Left lung (tissue), 10 donors: Measurements from ENCODE around the gene PRKG2. TPM values are rescaled to one million over a fixed set of nuclear protein-coding genes. Genes with fewer than 3 reads are reported as not detected.
A peak's percentile ranks its signal among the peaks of the same experiment; 100 is the strongest.

Source experiments
- ATAC-seq: fragments of 200-7000 bp; cut with Tn5 transposase; one replicate; pipeline ENCODE4 v1.9.1; 2020; ENCODE audit warnings: moderate library complexity
- DNase-seq, 4 donors: peaks; one replicate each; pipeline ENCODE4 v3.0.0-alpha.2; 2013 to 2020
- H3K27ac ChIP-seq, 2 donors: fragments of 200-600 bp; sonication (generic) in 1 of 2; one replicate each; pipeline versions ENCODE4 v1.5.0 to v1.8.0; 2020 to 2021
- H3K27me3 ChIP-seq, 2 donors: fragments of 200-600 bp; sonication (generic) in 1 of 2; one replicate each; pipeline versions ENCODE4 v1.5.0 to v1.8.0; 2020 to 2021
- H3K36me3 ChIP-seq, 2 donors: fragments of 200-600 bp; sonication (generic) in 1 of 2; one replicate each; pipeline versions ENCODE4 v1.5.0 to v1.8.0; 2020 to 2021
- H3K4me1 ChIP-seq, 2 donors: fragments of 200-600 bp; one replicate each; pipeline ENCODE4 v1.8.0; 2021
- H3K4me3 ChIP-seq, 2 donors: fragments of 200-600 bp; sonication (generic) in 1 of 2; one replicate each; pipeline versions ENCODE4 v1.5.0 to v1.8.0; 2020 to 2021; ENCODE audit warnings: mild to moderate bottlenecking in 1 of 2
- H3K9me3 ChIP-seq, 2 donors: fragments of 200-600 bp; sonication (generic) in 1 of 2; one replicate each; pipeline versions ENCODE4 v1.5.0 to v1.8.0; 2020 to 2021
- CTCF ChIP-seq, 2 donors: fragments of 200-600 bp; sonication (generic) in 1 of 2; IDR thresholded peaks; one replicate each; pipeline versions ENCODE4 v1.5.0 to v1.8.0; 2021; ENCODE audit warnings: antibody characterized with exemption in 2 of 2
- intact Hi-C, 2 donors: fragments of 100-400 bp; cut with DNase I; formaldehyde crosslinking; loops; one replicate each; pipeline versions ENCODE4 v1.11.2 to v1.14.2; 2022
- polyA plus RNA-seq, 6 donors: library from polyadenylated mRNA; unstranded; fragments of 120-200 nt; gene quantifications; one replicate each; pipeline ENCODE4 v1.2.1, GENCODE V29; 2013; ENCODE audit not compliant: insufficient read length in 6 of 6
- total RNA-seq, 2 donors: library from RNA; stranded (reverse); fragmentation: NEBNext Ultra II Directional; extraction: Animal tissue kit (Norgen Biotek cat#: 25700); gene quantifications; one replicate each; pipeline ENCODE4 v1.2.1, GENCODE V29; 2021
- donor health status: DM: no; HTN: yes; CAD: no.
- donor health status: DM: no; HTN: no; CAD: no.

Gene PRKG2
- total and polyA plus RNA-seq, 8 donors: 2.0 to 6.2 (median 3.4) TPM

GRCh38 chr4:81061344-81061730 lies 153.7 kb downstream of the PRKG2 start:
- H3K9me3 ChIP-seq: no peaks in the 10 kb centered on the region
- H3K4me1 ChIP-seq: no peaks in the 10 kb centered on the region
- H3K27ac ChIP-seq: no peak overlapping the region
- TF ChIP-seq CTCF (IDR thresholded peaks at IDR 0.05): no peak
- H3K4me3 ChIP-seq: no peak overlapping the region
- no peaks in the 10 kb centered on the region for H3K27me3 ChIP-seq
- no peak for ATAC-seq
- no peaks in the 10 kb centered on the region for H3K36me3 ChIP-seq
- intact Hi-C loops: no loop called here
- DNase-seq: no peak

DNA sequence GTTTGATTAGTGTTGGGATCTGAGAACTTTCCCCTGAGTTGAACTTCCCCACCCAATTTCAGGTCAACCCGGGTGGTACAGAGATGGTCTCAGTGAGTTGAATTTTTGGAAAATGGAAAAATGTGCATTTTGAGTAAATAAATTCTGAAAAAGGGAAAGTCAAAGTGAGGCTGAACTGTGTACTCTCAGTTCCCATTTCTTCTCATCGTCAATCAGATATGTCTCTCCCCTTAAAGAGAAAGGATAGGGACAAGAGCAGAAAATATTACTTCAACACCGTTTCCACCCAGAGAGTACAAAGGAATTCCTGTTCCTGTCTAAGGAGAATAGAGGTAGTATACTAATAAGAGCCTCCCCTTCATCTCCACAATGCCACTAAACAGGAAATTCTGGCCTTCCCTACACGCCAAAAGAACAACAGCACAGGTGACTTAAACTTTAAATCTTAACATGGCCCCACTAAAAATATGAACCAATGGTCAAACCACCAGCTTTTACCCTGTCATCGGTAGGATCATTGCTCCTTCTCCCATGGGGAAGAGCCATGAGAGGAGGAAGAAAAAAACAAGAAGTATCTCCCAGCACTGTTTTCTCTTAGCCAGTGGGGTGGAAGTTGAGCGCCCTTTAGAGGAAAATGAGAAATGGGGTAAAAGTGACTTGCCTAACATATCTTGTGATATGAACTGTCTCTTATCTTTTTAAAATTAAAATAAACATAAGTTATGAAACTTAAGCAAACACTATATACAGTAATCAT lies 154.3 kb downstream of the PRKG2 start:
- H3K4me3 ChIP-seq: no peak overlapping the region
- no peaks in the 10 kb centered on the region for H3K36me3 ChIP-seq
- H3K4me1 ChIP-seq: no peaks in the 10 kb centered on the region
- intact Hi-C loops: no loop called here
- TF ChIP-seq CTCF (IDR thresholded peaks at IDR 0.05): no peak
- H3K27me3 ChIP-seq: no peaks in the 10 kb centered on the region
- ATAC-seq (no peak), DNase-seq (no peak)
- H3K27ac ChIP-seq: no peak overlapping the region
- no peaks in the 10 kb centered on the region for H3K9me3 ChIP-seq

DNA sequence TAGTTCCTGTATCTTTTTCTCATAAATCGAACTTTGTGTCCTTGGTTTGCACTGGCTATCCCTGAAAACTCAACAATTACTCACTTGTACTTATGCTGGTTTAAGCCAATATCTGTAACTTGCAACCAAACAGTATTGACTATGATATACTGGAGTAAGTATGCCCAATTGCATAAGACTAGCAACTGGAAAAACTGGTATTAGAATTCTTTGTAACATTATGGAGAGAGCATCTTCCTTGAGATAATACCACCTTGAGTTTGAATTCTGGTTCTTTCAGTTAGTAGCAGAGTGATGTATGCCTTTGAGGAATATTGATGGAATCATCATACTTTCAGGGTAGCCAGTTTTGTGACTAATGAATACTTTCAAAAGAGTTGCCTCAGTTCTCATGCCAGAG lies 156.4 kb downstream of the PRKG2 start:
- TF ChIP-seq CTCF (IDR thresholded peaks at IDR 0.05): no peak

DNA sequence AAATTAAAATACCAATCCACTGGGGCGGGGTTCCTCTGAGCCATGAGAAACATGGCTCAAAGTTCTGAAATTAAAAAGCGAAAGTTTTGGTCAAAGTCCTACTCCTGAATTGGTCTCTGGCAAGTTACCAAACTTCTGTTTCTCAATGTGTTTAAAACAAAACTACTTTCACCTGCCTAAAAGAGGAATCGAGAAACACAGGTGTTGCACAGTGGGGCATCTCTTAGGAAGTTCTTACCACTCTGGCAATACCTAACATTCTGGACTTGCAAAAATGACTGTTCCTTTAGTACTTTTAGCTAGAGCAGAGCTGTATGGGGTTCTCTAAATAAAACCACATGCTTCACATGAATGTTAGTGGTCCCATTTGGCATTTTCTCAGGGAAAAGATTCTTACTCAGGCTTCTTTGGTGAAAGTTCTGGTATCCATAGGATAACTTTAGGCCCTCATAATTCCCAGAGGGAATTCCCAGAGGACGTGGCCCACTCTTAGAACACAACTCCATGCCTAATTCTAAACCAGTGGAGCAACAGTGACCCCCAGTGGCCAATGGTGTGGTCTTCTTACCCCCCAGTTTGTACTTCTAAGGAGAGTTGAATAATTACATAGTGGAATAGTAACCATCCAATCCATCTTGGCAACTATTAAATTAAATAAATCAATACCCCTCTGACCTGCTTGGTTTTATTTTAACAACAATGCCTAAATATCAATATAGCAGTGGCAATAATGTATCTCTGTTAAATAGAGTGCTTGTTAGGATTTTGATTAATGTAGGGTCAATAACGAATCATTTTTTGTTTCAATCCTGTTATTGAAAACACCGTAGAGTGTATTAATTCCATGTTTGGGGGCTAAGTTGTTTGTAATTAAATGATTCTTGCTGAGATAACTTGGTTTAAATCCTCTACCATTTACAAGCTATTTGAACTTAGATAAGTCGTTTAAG lies 162.6 kb downstream of the PRKG2 start:
- Histone ChIP-seq H3K27ac (no peak overlapping the region), H3K9me3 (no peaks in the 10 kb centered on the region), H3K4me3 (no peak overlapping the region), H3K36me3 (no peaks in the 10 kb centered on the region), H3K4me1 (no peaks in the 10 kb centered on the region), H3K27me3 (peaks cover 0 to 3% of the 10 kb centered on the region in 2 donors)
- TF ChIP-seq CTCF (IDR thresholded peaks at IDR 0.05): peak; percentile 56 to 60
- ATAC-seq (peak; percentile 97), DNase-seq (peak in 2 of 4 donors; percentile 36 to 75)
- intact Hi-C loops: no loop called here

More for the DNA sequence above, 156.4 kb downstream of the PRKG2 start:
- ATAC-seq: no peak
- H3K4me3 ChIP-seq: no peak overlapping the region
- no peaks in the 10 kb centered on the region for H3K36me3 ChIP-seq
- no peak overlapping the region for H3K27ac ChIP-seq
- peaks cover 0 to 3% of the 10 kb centered on the region in 2 donors for H3K27me3 ChIP-seq
- no peaks in the 10 kb centered on the region for H3K9me3 ChIP-seq
- intact Hi-C loops: no loop called here
- H3K4me1 ChIP-seq: no peaks in the 10 kb centered on the region
- no peak for DNase-seq

DNA sequence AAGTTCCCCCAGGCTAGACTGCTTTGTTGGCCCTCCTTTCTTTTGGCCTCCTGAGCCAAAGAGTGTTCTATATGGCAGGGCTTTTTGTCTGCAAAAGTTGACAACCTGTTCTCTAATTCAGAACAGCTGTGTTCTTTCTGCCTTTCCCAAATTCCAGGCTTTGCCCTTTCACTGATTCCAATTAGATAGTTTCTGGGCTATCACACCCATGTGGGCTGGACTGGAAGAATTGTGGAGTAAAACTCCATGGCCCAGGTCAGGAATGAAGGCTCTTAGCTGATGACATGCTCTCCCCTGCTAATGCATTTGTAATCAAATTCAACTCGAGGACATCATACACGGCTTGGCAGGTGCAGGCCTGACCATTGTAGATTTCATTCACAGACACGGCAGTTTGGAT lies 165.1 kb downstream of the PRKG2 start:
- ATAC-seq: no peak
- no peak for TF ChIP-seq CTCF (IDR thresholded peaks at IDR 0.05)
- Histone ChIP-seq H3K27me3 (peaks cover 0 to 3% of the 10 kb centered on the region in 2 donors), H3K4me3 (no peak overlapping the region), H3K36me3 (no peaks in the 10 kb centered on the region), H3K9me3 (no peaks in the 10 kb centered on the region), H3K4me1 (no peaks in the 10 kb centered on the region), H3K27ac (no peak overlapping the region)
- intact Hi-C loops: loop anchor here in 1 of 2 donors (10.0 kb wide), 1 partner anchor 685 kb away; no protein-coding TSS in a partner anchor
- DNase-seq: no peak
